AG04450 (cell line): Measurements from ENCODE around the gene SLC25A48. TPM values are rescaled to one million over a fixed set of nuclear protein-coding genes. Genes with fewer than 3 reads are reported as not detected.
A peak's percentile ranks its signal among the peaks of the same experiment; 100 is the strongest.

Source experiments
- CTCF ChIA-PET: fragments of 300-600, 350-600 bp; formaldehyde crosslinking; extraction: SDS; loops from one replicate; lab custom pipeline; 2022; ENCODE audit warnings: antibody characterized with exemption, inconsistent platforms; lab: Charles Lee
- POLR2A ChIA-PET: fragments of 350-600 bp; formaldehyde crosslinking; extraction: SDS; loops from one replicate; lab custom pipeline; 2021; ENCODE audit warnings: antibody characterized with exemption, inconsistent platforms; lab: Yijun Ruan, JAX
- DNase-seq: peaks from one replicate; pipeline ENCODE4 v3.0.0-alpha.2; 2011; ENCODE audit warnings: low read depth, low spot score
- H3K27ac ChIP-seq: one replicate; pipeline ENCODE4 v1.5.1; 2012; ENCODE audit warnings: low read depth, low read length, control low read depth
- H3K27me3 ChIP-seq: one replicate; pipeline ENCODE4 v1.6.0; 2012; ENCODE audit warnings: low read length; ENCODE audit not compliant: control insufficient read depth, insufficient read depth
- H3K4me3 ChIP-seq: 2 replicates; pipeline ENCODE4 v1.5.1; 2011; ENCODE audit warnings: mild to moderate bottlenecking, low read depth, low read length, control low read depth
- H3K9me3 ChIP-seq: 2 replicates; pipeline ENCODE4 v1.5.1; 2012; ENCODE audit warnings: low read length; ENCODE audit not compliant: control insufficient read depth, insufficient read depth
- polyA plus RNA-seq: library from polyadenylated mRNA; depleted of rRNA; stranded (reverse); fragments of >200 nt; gene quantifications from 2 replicates; pipeline ENCODE4 v1.2.3, GENCODE V29; 2011; rRNA removed
- small RNA-seq: library from RNA; depleted of rRNA; stranded (forward); fragments of <200 nt; gene quantifications from one replicate; pipeline ENCODE3, GENCODE V24; 2012; ENCODE audit warnings: low read depth; ENCODE audit not compliant: insufficient read length
- TF ChIP-seq, protein P1 (sequence below): IDR thresholded peaks from 2 replicates; pipeline ENCODE4 v1.5.1; 2011; ENCODE audit warnings: low read depth, low read length, control low read depth, inconsistent platforms

SLC25A48 gene
- polyA plus RNA-seq, 1 experiment, result not detected

DNA sequence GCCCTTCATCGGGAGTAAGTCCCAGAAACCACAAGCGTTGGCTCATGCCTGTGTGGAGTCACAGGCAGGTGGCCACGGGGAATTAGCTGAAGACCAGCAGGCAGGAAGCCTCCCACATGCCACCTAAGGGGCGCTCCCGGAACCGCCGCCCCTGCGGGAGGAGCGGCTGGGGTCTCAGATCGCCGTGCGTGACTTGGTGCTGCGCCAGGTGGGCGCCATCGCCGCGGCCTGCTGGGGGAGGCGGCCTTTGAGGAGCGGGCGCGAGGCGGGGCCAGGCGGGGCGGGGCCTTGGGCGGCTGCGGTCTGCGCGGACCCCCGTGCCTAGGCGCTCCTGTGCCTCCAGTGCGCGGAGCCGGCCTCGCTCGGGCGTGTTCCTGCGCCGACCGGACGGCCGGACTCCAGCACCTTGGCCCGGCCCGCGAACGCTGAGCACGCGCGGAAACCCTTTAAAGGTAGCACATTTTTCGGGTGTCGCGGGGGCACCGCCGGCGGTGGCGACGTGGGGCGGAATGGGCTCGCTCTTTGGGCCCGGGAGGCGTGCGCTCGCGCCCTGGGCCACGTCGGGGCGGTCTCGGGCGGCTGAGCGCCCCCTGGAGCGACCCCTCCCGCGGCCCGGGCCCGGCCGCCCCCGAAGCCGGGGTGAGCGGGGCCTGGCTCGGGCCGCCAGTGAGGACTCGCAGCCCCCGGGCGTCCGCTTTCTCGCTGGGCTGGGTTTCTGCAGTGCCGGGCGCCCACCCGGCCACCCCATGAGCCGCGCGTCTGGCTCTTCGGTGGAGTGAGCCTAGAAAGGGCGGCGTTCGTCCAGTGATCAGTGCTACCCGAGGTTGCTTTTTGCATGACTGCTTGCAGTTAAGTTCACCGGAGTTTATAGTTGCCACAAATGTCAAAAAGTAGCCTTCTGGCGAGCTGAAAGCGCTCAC lies 95.8 kb downstream of the SLC25A48 start:
- no peak overlapping the region for H3K27ac ChIP-seq
- POLR2A ChIA-PET, result no interaction called here
- peaks cover 45% of the 10 kb centered on the region for H3K27me3 ChIP-seq
- TF ChIP-seq, protein P1, sequence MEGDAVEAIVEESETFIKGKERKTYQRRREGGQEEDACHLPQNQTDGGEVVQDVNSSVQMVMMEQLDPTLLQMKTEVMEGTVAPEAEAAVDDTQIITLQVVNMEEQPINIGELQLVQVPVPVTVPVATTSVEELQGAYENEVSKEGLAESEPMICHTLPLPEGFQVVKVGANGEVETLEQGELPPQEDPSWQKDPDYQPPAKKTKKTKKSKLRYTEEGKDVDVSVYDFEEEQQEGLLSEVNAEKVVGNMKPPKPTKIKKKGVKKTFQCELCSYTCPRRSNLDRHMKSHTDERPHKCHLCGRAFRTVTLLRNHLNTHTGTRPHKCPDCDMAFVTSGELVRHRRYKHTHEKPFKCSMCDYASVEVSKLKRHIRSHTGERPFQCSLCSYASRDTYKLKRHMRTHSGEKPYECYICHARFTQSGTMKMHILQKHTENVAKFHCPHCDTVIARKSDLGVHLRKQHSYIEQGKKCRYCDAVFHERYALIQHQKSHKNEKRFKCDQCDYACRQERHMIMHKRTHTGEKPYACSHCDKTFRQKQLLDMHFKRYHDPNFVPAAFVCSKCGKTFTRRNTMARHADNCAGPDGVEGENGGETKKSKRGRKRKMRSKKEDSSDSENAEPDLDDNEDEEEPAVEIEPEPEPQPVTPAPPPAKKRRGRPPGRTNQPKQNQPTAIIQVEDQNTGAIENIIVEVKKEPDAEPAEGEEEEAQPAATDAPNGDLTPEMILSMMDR, result 0 out of 2 replicates have a peak, but pooled peaks have one; percentile 2
- no peak for DNase-seq
- H3K4me3 ChIP-seq, result peak overlapping the region; percentile 43
- CTCF ChIA-PET, result interaction anchor here (0.9 to 1.7 kb wide), 2 partner anchors 14 to 152 kb away, joined by 3 read pairs; no protein-coding TSS in a partner anchor
- no peaks in the 10 kb centered on the region for H3K9me3 ChIP-seq

GRCh38 chr5:135930949-135931295 lies 96.5 kb downstream of the SLC25A48 start:
- no peak for DNase-seq
- no peak overlapping the region; the same call in 1 of the 2 replicates for H3K4me3 ChIP-seq
- ChIA-PET POLR2A (no interaction called here), CTCF (no interaction called here)
- H3K27ac ChIP-seq, result no peak overlapping the region
- peaks cover 45% of the 10 kb centered on the region for H3K27me3 ChIP-seq
- TF ChIP-seq, protein P1, result no peak
- H3K9me3 ChIP-seq, result no peaks in the 10 kb centered on the region

DNA sequence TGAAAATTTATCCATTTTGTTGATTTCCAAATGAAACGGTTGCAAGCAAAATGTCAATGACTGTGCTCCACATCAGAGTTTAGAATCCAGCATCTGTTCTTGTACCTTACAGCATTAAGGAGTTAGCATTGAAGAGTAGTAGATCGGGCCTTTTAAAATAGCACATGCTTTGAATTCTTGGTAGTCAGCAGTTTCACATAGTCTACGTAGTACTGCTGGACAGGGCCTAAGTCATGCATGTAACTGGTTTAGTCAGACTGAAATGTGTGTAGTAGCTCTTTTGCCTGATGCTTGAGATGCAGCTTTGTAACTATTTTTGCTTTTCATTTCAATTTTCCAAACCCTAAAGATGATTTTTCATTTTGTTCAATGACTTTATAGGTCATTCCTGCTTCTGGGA lies 100.5 kb downstream of the SLC25A48 start:
- Histone ChIP-seq H3K27ac (no peak overlapping the region), H3K9me3 (no peaks in the 10 kb centered on the region), H3K4me3 (no peak overlapping the region), H3K27me3 (peaks cover 31% of the 10 kb centered on the region)
- peak; percentile 13 for DNase-seq
- POLR2A ChIA-PET, result no interaction called here
- TF ChIP-seq, protein P1, result no peak
- CTCF ChIA-PET, result interaction anchor here (0.9 to 6.0 kb wide), 3 partner anchors 11 to 277 kb away, joined by 3 to 30 read pairs (median 5); no protein-coding TSS in a partner anchor

GRCh38 chr5:135937245-135937911 lies 102.9 kb downstream of the SLC25A48 start:
- TF ChIP-seq, protein P1, result no peak
- ChIA-PET CTCF (interaction anchor here (1.1 to 6.0 kb wide), 3 partner anchors 8 to 145 kb away, joined by 4 to 30 read pairs (median 13); no protein-coding TSS in a partner anchor), POLR2A (no interaction called here)
- peaks cover 14% of the 10 kb centered on the region for H3K27me3 ChIP-seq
- H3K27ac ChIP-seq, result no peak overlapping the region
- H3K4me3 ChIP-seq, result no peak overlapping the region
- no peak for DNase-seq
- no peaks in the 10 kb centered on the region for H3K9me3 ChIP-seq

Small RNA genes within 50 kb of the gene (small RNA-seq; reads per million reads assigned to genes)
- not detected for gene MIR5692C1

Other genes starting within 250 kb of the SLC25A48 start
- not detected in 2 replicates for gene IL9, start 61.2 kb downstream of the SLC25A48 start, polyA plus RNA-seq
- gene LECT2, start 120.3 kb downstream of the SLC25A48 start, polyA plus RNA-seq, result not detected in 2 replicates
- 2,219 and 2,576 TPM in 2 replicates for gene TGFBI, start 194.3 kb downstream of the SLC25A48 start, polyA plus RNA-seq